ENCODE results near the gene PDE6G.

The PDE6G gene

DNA sequence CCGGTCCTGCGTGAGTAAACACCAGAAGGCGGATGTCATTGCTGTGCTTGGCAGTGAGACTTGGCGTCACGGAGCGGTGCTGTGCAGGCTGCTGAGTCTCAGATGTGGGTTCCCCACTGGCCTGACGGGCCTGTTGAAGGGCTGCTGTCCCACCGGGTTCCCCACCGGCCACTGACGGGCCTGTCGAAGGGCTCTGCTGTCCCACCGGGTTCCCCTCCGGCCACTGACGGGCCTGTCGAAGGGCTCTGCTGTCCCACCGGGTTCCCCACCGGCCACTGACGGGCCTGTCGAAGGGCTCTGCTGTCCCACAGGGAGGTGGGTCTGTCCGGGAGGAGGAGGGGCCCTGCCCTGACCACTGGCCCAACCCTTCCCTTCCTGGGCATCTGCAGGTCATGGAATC lies 30.3 kb upstream of the PDE6G start:
- POLR2A ChIA-PET, result no interaction called here
- no peak overlapping the region for H3K27ac ChIP-seq (ENCODE audit: insufficient read depth in 1 of 2, low read depth in 1 of 2, low read length in 2 of 2, poor library complexity in 1 of 2, severe bottlenecking in 2 of 2)
- no peak overlapping the region for H3K4me3 ChIP-seq (ENCODE audit: control insufficient read depth in 1 of 7, extremely low read depth in 1 of 7, insufficient read depth in 4 of 7, low read depth in 2 of 7, low read length in 6 of 7)
- H3K27me3 ChIP-seq (replicated peaks in 2 of 5; ENCODE audit: control insufficient read depth in 4 of 5, insufficient read depth in 5 of 5, low read length in 4 of 5), result no peaks in the 10 kb centered on the region
- H3K9me3 ChIP-seq (ENCODE audit: control extremely low read depth in 1 of 5, control insufficient read depth in 4 of 5, insufficient read depth in 2 of 5, low read depth in 1 of 5, low read length in 4 of 5), result no peaks in the 10 kb centered on the region
- H3K4me1 ChIP-seq (ENCODE audit: control extremely low read depth in 1 of 4, control insufficient read depth in 4 of 4, insufficient read depth in 4 of 4, low read length in 3 of 4), result peaks cover 9 to 26% (median 22%) of the 10 kb centered on the region in 4 experiments
- peaks cover 10 to 67% (median 37%) of the 10 kb centered on the region in 4 experiments for H3K36me3 ChIP-seq (ENCODE audit: control insufficient read depth in 4 of 4, insufficient read depth in 4 of 4, low read length in 3 of 4)
- CTCF ChIA-PET, result no interaction called here
- no peak for DNase-seq
- WGBS (ENCODE audit: insufficient coverage), result 94% methylated on average over 19 of the region's 20 CpGs

DNA sequence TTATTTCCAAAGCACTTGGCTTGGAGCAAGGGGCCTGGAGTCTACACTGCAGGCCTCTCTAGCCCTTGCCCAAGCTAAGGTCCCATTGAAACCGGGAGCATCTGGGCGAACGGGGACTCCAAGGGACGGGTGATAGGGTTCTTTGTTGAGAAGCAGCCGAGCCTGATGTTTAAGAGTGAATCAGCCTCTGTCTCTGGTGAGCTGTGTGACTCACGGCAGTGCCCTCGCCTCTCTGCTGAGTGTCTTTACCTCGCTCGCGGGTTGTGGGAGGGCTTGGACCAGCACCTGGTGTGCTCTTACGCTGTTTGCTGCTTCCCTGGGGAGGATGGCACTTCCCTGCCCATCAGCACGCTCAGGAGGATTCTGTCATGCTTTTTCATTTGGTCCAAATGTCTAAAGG lies 28.8 kb upstream of the PDE6G start:
- Histone ChIP-seq H3K4me1 (ENCODE audit: control extremely low read depth in 1 of 4, control insufficient read depth in 4 of 4, insufficient read depth in 4 of 4, low read length in 3 of 4) (peaks cover 9 to 26% (median 22%) of the 10 kb centered on the region in 4 experiments), H3K4me3 (ENCODE audit: control insufficient read depth in 1 of 7, extremely low read depth in 1 of 7, insufficient read depth in 4 of 7, low read depth in 2 of 7, low read length in 6 of 7) (peak overlapping the region in 6 of 7 experiments; percentile 81 to 97 (median 92)), H3K36me3 (ENCODE audit: control insufficient read depth in 4 of 4, insufficient read depth in 4 of 4, low read length in 3 of 4) (peaks cover 11 to 62% (median 32%) of the 10 kb centered on the region in 4 experiments), H3K9me3 (ENCODE audit: control extremely low read depth in 1 of 5, control insufficient read depth in 4 of 5, insufficient read depth in 2 of 5, low read depth in 1 of 5, low read length in 4 of 5) (no peaks in the 10 kb centered on the region), H3K27me3 (replicated peaks in 2 of 5; ENCODE audit: control insufficient read depth in 4 of 5, insufficient read depth in 5 of 5, low read length in 4 of 5) (no peaks in the 10 kb centered on the region), H3K27ac (ENCODE audit: insufficient read depth in 1 of 2, low read depth in 1 of 2, low read length in 2 of 2, poor library complexity in 1 of 2, severe bottlenecking in 2 of 2) (peak overlapping the region in 1 of 2 experiments; percentile 43)
- DNase-seq, result no peak
- 95% methylated on average over 11 of the region's 12 CpGs for WGBS (ENCODE audit: insufficient coverage)
- POLR2A ChIA-PET, result interaction anchor here (0.6 to 1.2 kb wide), 2 partner anchors 17 to 189 kb away, joined by 4 read pairs; no protein-coding TSS in a partner anchor
- CTCF ChIA-PET, result interaction anchor here (0.8 to 2.1 kb wide), 5 partner anchors 10 to 185 kb away, joined by 3 to 7 read pairs (median 3); partner anchors contain the start of genes CCDC137 and OXLD1

DNA sequence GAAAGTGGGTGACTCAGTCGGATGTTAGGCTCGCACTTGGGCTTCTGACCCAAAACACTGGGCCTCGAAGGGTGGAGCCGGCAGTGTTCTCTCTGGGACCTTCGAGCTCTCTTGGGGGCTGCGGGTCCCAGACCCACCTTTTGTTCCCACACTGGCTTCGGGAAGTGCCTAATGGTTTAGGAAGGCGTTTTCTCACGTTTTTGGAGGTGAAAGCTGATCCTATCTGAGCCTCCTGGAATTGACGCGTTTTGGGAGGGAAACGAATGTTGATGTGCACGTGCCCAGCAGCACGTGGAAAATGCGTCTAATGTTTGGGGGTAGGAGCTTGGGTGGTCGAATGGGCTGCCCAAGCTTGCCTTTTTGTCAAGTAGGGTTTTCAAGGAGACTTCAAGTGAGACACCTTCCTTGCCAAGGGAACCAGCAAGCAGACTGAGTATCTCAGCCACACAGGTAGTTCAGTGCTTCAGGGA lies 28.1 kb upstream of the PDE6G start:
- Histone ChIP-seq H3K9me3 (ENCODE audit: control extremely low read depth in 1 of 5, control insufficient read depth in 4 of 5, insufficient read depth in 2 of 5, low read depth in 1 of 5, low read length in 4 of 5) (no peaks in the 10 kb centered on the region), H3K36me3 (ENCODE audit: control insufficient read depth in 4 of 4, insufficient read depth in 4 of 4, low read length in 3 of 4) (peaks cover 7 to 56% (median 30%) of the 10 kb centered on the region in 4 experiments), H3K4me3 (ENCODE audit: control insufficient read depth in 1 of 7, extremely low read depth in 1 of 7, insufficient read depth in 4 of 7, low read depth in 2 of 7, low read length in 6 of 7) (peak overlapping the region; percentile 81 to 97 (median 91)), H3K27me3 (replicated peaks in 2 of 5; ENCODE audit: control insufficient read depth in 4 of 5, insufficient read depth in 5 of 5, low read length in 4 of 5) (no peaks in the 10 kb centered on the region), H3K27ac (ENCODE audit: insufficient read depth in 1 of 2, low read depth in 1 of 2, low read length in 2 of 2, poor library complexity in 1 of 2, severe bottlenecking in 2 of 2) (peak overlapping the region; percentile 61 to 89), H3K4me1 (ENCODE audit: control extremely low read depth in 1 of 4, control insufficient read depth in 4 of 4, insufficient read depth in 4 of 4, low read length in 3 of 4) (peaks cover 9 to 26% (median 22%) of the 10 kb centered on the region in 4 experiments)
- ChIA-PET CTCF (interaction anchor here (0.8 to 2.1 kb wide), 5 partner anchors 9 to 185 kb away, joined by 3 to 7 read pairs (median 3); partner anchors contain the start of genes CCDC137 and OXLD1), POLR2A (interaction anchor here (1.2 to 1.6 kb wide), 2 partner anchors 17 to 18 kb away, joined by 4 to 7 read pairs; partner anchors contain the start of genes CCDC137 and OXLD1)
- 12% methylated on average over 13 of the region's 16 CpGs for WGBS (ENCODE audit: insufficient coverage)
- DNase-seq, result peak in 2 of 3 donors; percentile 35 to 43

GRCh38 chr17:81683584-81684441 lies 27.5 kb upstream of the PDE6G start, which contains the start of the genes ARL16 and HGS:
TSS of gene ARL16 (minus strand) at chr17:81683797. CDS start at chr17:81683753, 44 bp downstream.
TSS of gene HGS (plus strand) at chr17:81684011. CDS start at chr17:81684067, 56 bp downstream.
- Histone ChIP-seq H3K4me3 (ENCODE audit: control insufficient read depth in 1 of 7, extremely low read depth in 1 of 7, insufficient read depth in 4 of 7, low read depth in 2 of 7, low read length in 6 of 7) (peak within 1 kb of the TSS; percentile 81 to 97 (median 91)), H3K27me3 (replicated peaks in 2 of 5; ENCODE audit: control insufficient read depth in 4 of 5, insufficient read depth in 5 of 5, low read length in 4 of 5) (no peaks in the 10 kb centered on the region), H3K36me3 (ENCODE audit: control insufficient read depth in 4 of 4, insufficient read depth in 4 of 4, low read length in 3 of 4) (peaks cover 3 to 49% (median 26%) of the 10 kb centered on the region in 4 experiments), H3K27ac (ENCODE audit: insufficient read depth in 1 of 2, low read depth in 1 of 2, low read length in 2 of 2, poor library complexity in 1 of 2, severe bottlenecking in 2 of 2) (peak within 1 kb of the TSS; percentile 61 to 89), H3K9me3 (ENCODE audit: control extremely low read depth in 1 of 5, control insufficient read depth in 4 of 5, insufficient read depth in 2 of 5, low read depth in 1 of 5, low read length in 4 of 5) (no peaks in the 10 kb centered on the region), H3K4me1 (ENCODE audit: control extremely low read depth in 1 of 4, control insufficient read depth in 4 of 4, insufficient read depth in 4 of 4, low read length in 3 of 4) (peaks cover 9 to 26% (median 22%) of the 10 kb centered on the region in 4 experiments)
- POLR2A ChIA-PET, result interaction anchor here (0.5 to 1.7 kb wide), 6 partner anchors 14 to 595 kb away, joined by 3 to 13 read pairs (median 5); partner anchors contain the start of genes CCDC137, MRPL12, NPLOC4 and OXLD1
- DNase-seq, result peak; percentile 99
- CTCF ChIA-PET, result interaction anchor here (0.7 to 2.1 kb wide), 7 partner anchors 8 to 171 kb away, joined by 3 to 7 read pairs (median 3); partner anchors contain the start of genes CCDC137 and OXLD1
- WGBS (ENCODE audit: insufficient coverage), result 0% methylated on average over 97 of the region's 112 CpGs

DNA sequence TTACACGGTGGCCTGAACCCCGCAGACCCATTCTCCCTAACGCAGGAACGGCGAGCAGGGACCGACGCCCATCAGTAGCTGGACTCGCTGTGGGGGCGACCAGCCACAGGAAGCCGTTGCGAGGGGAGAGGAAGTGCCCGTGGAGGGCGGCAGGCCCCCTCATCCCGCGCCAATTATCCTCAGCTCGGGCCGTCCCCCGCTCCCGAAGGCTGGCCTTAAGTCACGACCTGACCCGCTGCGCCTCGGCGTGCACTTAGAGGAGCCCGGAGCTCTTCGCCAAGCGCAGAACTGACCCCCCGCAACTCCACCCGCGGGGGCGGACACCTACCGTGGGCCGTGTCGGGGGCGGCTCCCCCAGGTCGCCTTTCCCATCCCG lies 26.9 kb upstream of the PDE6G start:
- peaks cover 9 to 26% (median 22%) of the 10 kb centered on the region in 4 experiments for H3K4me1 ChIP-seq (ENCODE audit: control extremely low read depth in 1 of 4, control insufficient read depth in 4 of 4, insufficient read depth in 4 of 4, low read length in 3 of 4)
- ChIA-PET POLR2A (interaction anchor here (0.5 to 1.7 kb wide), 5 partner anchors 15 to 594 kb away, joined by 3 to 13 read pairs (median 6); partner anchors contain the start of genes CCDC137, MRPL12, NPLOC4 and OXLD1), CTCF (interaction anchor here (0.7 to 1.7 kb wide), 7 partner anchors 10 to 171 kb away, joined by 3 to 4 read pairs (median 3); partner anchors contain the start of genes CCDC137, OXLD1 and PDE6G)
- under 1% methylated on average over 32 of the region's 37 CpGs for WGBS (ENCODE audit: insufficient coverage)
- no peaks in the 10 kb centered on the region for H3K27me3 ChIP-seq (replicated peaks in 2 of 5; ENCODE audit: control insufficient read depth in 4 of 5, insufficient read depth in 5 of 5, low read length in 4 of 5)
- DNase-seq, result no peak
- no peaks in the 10 kb centered on the region for H3K9me3 ChIP-seq (ENCODE audit: control extremely low read depth in 1 of 5, control insufficient read depth in 4 of 5, insufficient read depth in 2 of 5, low read depth in 1 of 5, low read length in 4 of 5)
- H3K36me3 ChIP-seq (ENCODE audit: control insufficient read depth in 4 of 4, insufficient read depth in 4 of 4, low read length in 3 of 4), result peaks cover 3 to 43% (median 23%) of the 10 kb centered on the region in 4 experiments
- H3K4me3 ChIP-seq (ENCODE audit: control insufficient read depth in 1 of 7, extremely low read depth in 1 of 7, insufficient read depth in 4 of 7, low read depth in 2 of 7, low read length in 6 of 7), result peak overlapping the region; percentile 69 to 97 (median 91)
- peak overlapping the region; percentile 58 to 89 for H3K27ac ChIP-seq (ENCODE audit: insufficient read depth in 1 of 2, low read depth in 1 of 2, low read length in 2 of 2, poor library complexity in 1 of 2, severe bottlenecking in 2 of 2)

- DNase-seq, result peak in 1 of 3 donors; percentile 19
Observed at GRCh38 chr17:81682565-81683207, 26.3 kb upstream of the PDE6G start.

More at GRCh38 chr17:81682565-81683207, 26.3 kb upstream of the PDE6G start:
- POLR2A ChIA-PET, result interaction anchor here (1.6 to 1.7 kb wide), 2 partner anchors 17 to 20 kb away, joined by 7 to 13 read pairs; partner anchors contain the start of genes CCDC137, MRPL12 and OXLD1
- CTCF ChIA-PET, result interaction anchor here (0.6 to 1.7 kb wide), 4 partner anchors 10 to 54 kb away, joined by 3 to 4 read pairs (median 3); partner anchors contain the start of gene PDE6G
- peaks cover 2 to 38% (median 20%) of the 10 kb centered on the region in 4 experiments for H3K36me3 ChIP-seq (ENCODE audit: control insufficient read depth in 4 of 4, insufficient read depth in 4 of 4, low read length in 3 of 4)
- H3K9me3 ChIP-seq (ENCODE audit: control extremely low read depth in 1 of 5, control insufficient read depth in 4 of 5, insufficient read depth in 2 of 5, low read depth in 1 of 5, low read length in 4 of 5), result no peaks in the 10 kb centered on the region
- peaks cover 9 to 26% (median 22%) of the 10 kb centered on the region in 4 experiments for H3K4me1 ChIP-seq (ENCODE audit: control extremely low read depth in 1 of 4, control insufficient read depth in 4 of 4, insufficient read depth in 4 of 4, low read length in 3 of 4)
- H3K4me3 ChIP-seq (ENCODE audit: control insufficient read depth in 1 of 7, extremely low read depth in 1 of 7, insufficient read depth in 4 of 7, low read depth in 2 of 7, low read length in 6 of 7), result peak overlapping the region; percentile 69 to 97 (median 91)
- H3K27me3 ChIP-seq (replicated peaks in 2 of 5; ENCODE audit: control insufficient read depth in 4 of 5, insufficient read depth in 5 of 5, low read length in 4 of 5), result no peaks in the 10 kb centered on the region
- H3K27ac ChIP-seq (ENCODE audit: insufficient read depth in 1 of 2, low read depth in 1 of 2, low read length in 2 of 2, poor library complexity in 1 of 2, severe bottlenecking in 2 of 2), result peak overlapping the region; percentile 58 to 89
- 57% methylated on average over 17 of the region's 19 CpGs for WGBS (ENCODE audit: insufficient coverage)
